SIG-M5 treated with dmso at 0.1 percent for 504 hours (cell line): Measurements from ENCODE around the gene FOXN3.
A peak's percentile ranks its signal among the peaks of the same experiment; 100 is the strongest.

ENCODE experiments used
- DNase-seq: peaks from one replicate; lab custom pipeline; 2025; ENCODE audit not compliant: unreplicated experiment; lab: John Stamatoyannopoulos, UW

FOXN3 gene

DNA sequence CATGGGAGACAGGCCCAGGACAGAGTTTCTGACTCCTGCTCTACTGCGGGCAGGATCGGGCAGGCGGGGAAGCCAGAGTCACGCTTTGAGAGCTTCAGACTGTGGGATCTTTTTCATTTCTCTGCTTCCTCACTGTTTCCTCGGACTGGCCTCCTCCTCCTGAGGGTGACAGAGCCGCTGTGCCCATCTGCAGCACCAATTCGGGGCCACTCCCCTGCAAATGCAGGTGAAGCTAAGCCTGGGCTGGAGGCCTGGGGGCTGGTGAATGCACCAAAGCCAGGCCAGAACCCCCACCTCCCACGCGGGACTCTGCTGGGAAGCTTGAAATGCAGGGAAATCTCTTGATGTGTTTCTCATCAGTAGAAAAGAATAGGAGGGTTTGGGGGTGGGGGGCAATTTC is 77.5 kb downstream of the FOXN3 start:
- DNase-seq = no peak

GRCh38 chr14:89339158-89339557 is 77.9 kb downstream of the FOXN3 start:
- DNase-seq = no peak

DNA sequence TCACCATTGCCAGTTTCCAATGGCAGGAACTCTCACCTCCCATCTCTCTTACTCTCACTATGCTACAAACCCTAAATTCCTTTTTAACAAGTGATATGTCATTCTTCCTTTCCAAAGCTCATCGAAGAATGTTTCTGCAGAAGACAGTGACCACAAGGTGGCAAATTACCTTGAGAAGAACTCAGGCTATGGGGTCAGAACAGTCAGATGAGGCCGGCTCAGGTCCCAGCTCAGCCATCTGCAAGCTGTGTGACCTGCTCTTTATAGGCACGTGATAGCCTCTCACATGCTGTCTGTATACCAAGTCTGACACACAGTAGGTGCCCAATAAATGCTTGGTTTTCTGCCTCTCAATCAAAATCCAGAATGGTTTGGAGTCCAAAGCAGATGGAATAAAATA is 80.7 kb downstream of the FOXN3 start:
- DNase-seq = peak; percentile 17

GRCh38 chr14:89332031-89332430 is 85.0 kb downstream of the FOXN3 start:
- DNase-seq = no peak

DNA sequence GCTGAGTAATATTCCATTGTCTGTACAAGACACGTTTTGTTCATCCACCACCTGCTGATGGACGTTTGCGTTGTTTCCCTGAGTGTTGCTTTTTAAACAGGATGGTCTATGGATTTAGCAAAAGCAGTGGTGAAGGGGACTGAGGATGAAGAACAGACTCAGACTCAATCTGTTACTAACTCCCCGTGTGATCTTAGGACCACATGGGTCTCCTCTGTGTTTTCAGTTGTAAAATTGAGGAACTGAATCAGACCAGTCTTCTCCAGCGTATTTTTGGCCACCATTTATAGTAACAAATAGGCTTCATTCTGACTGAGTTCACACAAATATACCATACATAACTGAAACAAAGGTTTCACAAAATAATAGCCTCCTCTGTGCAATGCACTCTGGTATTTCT is 85.6 kb downstream of the FOXN3 start:
- peak; percentile 65 for DNase-seq

GRCh38 chr14:89330236-89331002 is 86.6 kb downstream of the FOXN3 start:
- no peak for DNase-seq

DNA sequence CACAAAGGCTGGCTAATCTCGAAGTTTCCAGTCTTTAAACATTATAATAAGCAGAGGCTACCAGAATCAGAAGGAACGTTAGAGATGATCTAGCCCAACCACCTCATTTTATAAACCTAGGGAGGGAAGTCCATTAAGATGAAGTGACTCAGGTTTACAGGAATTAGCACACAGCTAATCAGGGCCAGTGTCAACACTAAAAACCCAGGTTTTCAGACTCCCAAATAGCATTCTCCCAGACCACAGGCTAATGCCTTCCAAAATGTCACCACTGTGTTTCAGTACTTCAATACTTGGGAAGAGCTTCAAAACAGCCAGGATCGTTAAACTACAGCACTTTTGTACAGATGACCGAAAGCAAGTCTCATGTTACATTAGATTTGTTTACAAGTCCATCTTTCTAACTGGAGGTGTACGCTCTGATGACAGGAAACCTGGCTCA is 89.2 kb downstream of the FOXN3 start:
- DNase-seq = no peak

DNA sequence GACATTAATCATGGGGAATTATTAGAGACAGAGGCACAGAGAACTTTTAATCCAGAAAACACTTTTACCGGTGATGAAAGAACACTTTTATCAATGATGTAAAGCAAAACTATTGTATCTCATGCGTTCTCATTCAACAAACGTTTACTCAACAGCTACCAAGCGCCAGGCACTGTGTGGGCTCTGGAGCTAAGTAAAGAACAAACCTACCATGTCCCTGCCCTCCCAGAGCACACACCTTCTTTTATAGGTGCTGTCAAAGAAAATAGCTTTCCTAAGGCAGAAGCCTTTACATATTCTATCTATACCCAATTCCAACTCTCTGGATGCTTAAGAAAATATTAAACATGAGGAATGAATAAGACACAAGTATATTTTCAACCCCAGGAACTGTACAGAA is 91.1 kb downstream of the FOXN3 start:
- DNase-seq = no peak

- no peak for DNase-seq
Observed at GRCh38 chr14:89325299-89325883, 91.6 kb downstream of the FOXN3 start.

DNA sequence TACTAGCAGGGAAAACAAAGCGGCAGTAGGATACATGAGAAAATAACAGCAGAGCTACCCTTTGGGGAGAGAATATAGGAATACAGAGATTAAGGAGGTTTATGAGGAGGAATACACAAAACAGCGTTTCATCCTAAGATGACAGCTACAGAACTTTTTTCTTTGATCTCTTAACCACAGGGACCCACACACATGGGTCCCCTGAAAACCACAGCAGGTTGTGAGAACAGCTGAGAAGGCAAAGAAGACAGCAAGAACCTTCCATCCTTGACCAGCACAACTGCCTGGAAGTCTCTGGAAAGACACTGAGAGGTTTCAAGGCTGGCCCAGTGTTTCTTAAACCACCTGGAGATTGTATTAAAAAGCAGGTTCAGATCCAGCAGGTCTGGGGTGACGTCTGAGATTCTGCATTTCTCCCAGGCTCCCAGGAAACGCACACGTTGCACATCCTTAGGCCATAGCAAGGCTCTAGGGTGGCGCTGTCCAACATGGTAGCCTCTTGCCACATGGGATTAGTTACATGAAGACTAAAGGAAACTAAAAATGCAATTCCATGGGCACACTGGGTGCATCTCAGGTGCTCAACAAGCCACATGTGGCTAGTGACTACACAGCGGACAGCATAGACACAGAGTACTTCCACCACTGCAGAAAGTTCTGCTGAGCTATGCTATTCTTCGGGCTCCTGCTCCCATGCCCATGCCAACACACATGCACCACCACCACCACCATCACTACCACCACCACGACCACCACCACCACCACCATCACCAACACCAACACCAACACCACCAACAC is 92.3 kb downstream of the FOXN3 start:
- DNase-seq = no peak

GRCh38 chr14:89320381-89321000 is 96.5 kb downstream of the FOXN3 start:
- DNase-seq = no peak

GRCh38 chr14:89319687-89320086 is 97.3 kb downstream of the FOXN3 start:
- DNase-seq = no peak

DNA sequence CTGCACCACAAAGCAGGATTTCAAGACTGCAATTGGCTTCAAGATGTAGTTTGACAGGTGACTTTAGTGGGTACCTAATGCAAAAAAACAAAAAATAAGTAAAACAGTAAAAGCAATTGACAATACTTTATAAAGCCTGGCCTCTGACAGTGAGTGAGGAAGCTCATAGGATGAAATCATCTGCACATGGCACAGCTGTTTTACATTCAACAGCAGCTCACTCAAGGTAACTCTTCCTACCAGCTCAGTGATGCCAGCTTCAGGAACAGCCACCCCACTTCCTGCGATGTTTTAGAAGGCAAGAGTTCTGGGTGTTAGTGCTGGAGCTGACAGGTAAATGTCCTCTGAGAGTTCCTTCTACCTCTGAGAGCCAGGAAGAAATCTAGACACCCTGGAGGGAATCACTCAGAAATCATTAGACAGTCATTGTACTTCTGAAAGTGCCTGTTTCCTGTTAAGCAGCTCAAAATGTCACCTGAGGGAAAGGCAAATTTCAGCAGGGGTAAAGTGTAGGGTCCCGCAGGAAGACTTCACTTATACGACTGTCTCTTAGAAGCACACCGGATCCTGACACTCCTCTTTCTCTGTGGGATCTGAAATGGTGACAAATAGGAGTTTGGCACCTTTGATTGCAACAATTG is 99.9 kb downstream of the FOXN3 start:
- no peak for DNase-seq

- no peak for DNase-seq
Observed at GRCh38 chr14:89315493-89316470, 101.3 kb downstream of the FOXN3 start.

DNA sequence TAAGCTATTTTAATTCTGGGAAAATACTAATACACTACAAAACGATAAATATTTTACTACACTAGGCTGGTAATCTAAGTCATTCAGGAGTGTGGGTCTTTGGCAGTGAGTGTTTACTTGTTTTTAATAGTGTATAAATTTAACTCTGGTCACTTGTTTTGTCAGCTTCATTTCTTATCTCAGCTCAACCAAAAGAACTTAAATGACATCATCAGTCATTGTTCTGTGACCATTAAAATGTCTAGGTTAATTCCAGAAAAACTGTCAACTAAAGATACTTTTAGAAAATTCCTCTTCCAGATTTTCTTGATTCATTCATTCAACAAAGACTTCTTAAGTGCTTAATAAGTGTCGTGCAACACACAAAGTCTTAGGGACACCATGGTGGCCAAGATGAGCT is 102.8 kb downstream of the FOXN3 start:
- DNase-seq = no peak

- DNase-seq = no peak
Observed at GRCh38 chr14:89312932-89313331, 104.1 kb downstream of the FOXN3 start.

GRCh38 chr14:89310211-89310610 is 106.8 kb downstream of the FOXN3 start:
- no peak for DNase-seq

DNA sequence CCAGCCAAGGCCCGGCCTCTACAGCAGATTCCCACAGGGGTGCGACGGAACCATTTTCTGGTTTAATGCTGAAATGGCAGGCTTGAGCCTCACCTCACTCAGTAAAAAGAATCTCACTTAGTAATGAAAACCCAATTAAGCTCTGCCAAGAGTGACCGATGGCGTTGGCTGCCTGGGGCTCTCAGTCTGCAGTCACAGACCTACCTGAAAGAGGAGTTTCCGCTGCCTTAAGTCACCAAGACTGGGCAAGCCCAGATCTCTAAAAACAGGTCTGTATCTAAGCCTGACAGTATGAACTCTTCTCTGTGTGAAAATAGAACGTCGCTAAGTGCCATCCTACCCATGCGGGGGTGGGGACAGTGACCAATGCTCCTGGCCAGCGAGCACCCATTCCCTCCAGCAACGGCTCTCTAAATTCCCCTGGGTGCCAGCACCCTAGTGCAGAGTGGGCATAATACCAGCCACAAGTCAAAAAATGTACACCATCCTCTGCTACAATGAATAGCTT is 107.3 kb downstream of the FOXN3 start:
- no peak for DNase-seq

- DNase-seq = peak; percentile 5
Observed at GRCh38 chr14:89308232-89308959, 108.6 kb downstream of the FOXN3 start.
